ENCODE measurements around the gene FAM131B. TPM values are rescaled to one million over a fixed set of nuclear protein-coding genes. Genes with fewer than 3 reads are reported as not detected.

FAM131B gene
- total and polyA plus RNA-seq, 9 of the 15 experiments (the other 6 are each of a cell fraction or from before 2014, with no cell fraction given), result 0.03 to 0.04 TPM; not detected in 7

GRCh38 chr7:143380646-143381426 is 18.3 kb upstream of the FAM131B start, which contains the start of gene ZYX (continued):
- TF ChIP-seq, protein P1, sequence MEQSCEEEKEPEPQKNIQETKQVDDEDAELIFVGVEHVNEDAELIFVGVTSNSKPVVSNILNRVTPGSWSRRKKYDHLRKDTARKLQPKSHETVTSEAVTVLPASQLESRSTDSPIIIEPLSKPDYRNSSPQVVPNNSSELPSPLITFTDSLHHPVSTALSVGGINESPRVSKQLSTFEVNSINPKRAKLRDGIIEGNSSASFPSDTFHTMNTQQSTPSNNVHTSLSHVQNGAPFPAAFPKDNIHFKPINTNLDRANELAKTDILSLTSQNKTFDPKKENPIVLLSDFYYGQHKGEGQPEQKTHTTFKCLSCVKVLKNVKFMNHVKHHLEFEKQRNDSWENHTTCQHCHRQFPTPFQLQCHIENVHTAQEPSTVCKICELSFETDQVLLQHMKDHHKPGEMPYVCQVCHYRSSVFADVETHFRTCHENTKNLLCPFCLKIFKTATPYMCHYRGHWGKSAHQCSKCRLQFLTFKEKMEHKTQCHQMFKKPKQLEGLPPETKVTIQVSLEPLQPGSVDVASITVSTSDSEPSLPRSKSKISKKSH (CRISPR knock-in tag; IDR thresholded peaks at IDR 0.05), result no peak
- TF ChIP-seq, protein P2, sequence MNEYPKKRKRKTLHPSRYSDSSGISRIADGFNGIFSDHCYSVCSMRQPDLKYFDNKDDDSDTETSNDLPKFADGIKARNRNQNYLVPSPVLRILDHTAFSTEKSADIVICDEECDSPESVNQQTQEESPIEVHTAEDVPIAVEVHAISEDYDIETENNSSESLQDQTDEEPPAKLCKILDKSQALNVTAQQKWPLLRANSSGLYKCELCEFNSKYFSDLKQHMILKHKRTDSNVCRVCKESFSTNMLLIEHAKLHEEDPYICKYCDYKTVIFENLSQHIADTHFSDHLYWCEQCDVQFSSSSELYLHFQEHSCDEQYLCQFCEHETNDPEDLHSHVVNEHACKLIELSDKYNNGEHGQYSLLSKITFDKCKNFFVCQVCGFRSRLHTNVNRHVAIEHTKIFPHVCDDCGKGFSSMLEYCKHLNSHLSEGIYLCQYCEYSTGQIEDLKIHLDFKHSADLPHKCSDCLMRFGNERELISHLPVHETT (CRISPR knock-in tag; conservative IDR thresholded peaks at IDR 0.05 in 1 of 2, IDR thresholded peaks at IDR 0.05 in 1 of 2), result peak in 1 of 2 experiments; percentile 52; a peak in 1 of 4 replicates
- 0 out of 2 replicates have a peak, but pooled peaks have one; percentile 2 for TF ChIP-seq ZSCAN29 (IDR thresholded peaks at IDR 0.05)
- TF ChIP-seq SMARCB1 (IDR thresholded peaks at IDR 0.05; ENCODE audit: insufficient read length, low read depth), result no peak
- no peak for TF ChIP-seq MEIS2 (IDR thresholded peaks at IDR 0.05; ENCODE audit: partially characterized antibody)
- TF ChIP-seq POLR2A (conservative IDR thresholded peaks at IDR 0.05), result peak; percentile 90
- peak; percentile 79; the same call in 1 of the 2 replicates for TF ChIP-seq SRSF1 (IDR thresholded peaks at IDR 0.05; ENCODE audit: low read depth, low read length)
- TF ChIP-seq TBL1XR1 (IDR thresholded peaks at IDR 0.05; ENCODE audit: low read length in 2 of 2), result no peak; a peak in 1 of 4 replicates
- peak; percentile 63 to 67; a peak in 3 of 4 replicates for TF ChIP-seq NRF1 (conservative IDR thresholded peaks at IDR 0.05 in 1 of 2, IDR thresholded peaks at IDR 0.05 in 1 of 2)
- TF ChIP-seq ARID1B (IDR thresholded peaks at IDR 0.05), result peak; percentile 58
- TF ChIP-seq, protein P3, sequence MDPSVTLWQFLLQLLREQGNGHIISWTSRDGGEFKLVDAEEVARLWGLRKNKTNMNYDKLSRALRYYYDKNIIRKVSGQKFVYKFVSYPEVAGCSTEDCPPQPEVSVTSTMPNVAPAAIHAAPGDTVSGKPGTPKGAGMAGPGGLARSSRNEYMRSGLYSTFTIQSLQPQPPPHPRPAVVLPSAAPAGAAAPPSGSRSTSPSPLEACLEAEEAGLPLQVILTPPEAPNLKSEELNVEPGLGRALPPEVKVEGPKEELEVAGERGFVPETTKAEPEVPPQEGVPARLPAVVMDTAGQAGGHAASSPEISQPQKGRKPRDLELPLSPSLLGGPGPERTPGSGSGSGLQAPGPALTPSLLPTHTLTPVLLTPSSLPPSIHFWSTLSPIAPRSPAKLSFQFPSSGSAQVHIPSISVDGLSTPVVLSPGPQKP (CRISPR knock-in tag; IDR thresholded peaks at IDR 0.05), result no peak
- no peak for TF ChIP-seq EZH2 (IDR thresholded peaks at IDR 0.05; ENCODE audit: borderline replicate concordance, low read depth, low read length)
- TF ChIP-seq BMI1 (IDR thresholded peaks at IDR 0.05; ENCODE audit: low read length), result no peak
- no peak for TF ChIP-seq MCM5 (IDR thresholded peaks at IDR 0.05; ENCODE audit: low read depth)
- no peak for TF ChIP-seq ZNF239 (CRISPR knock-in tag; IDR thresholded peaks at IDR 0.05)
- TF ChIP-seq, protein P4, sequence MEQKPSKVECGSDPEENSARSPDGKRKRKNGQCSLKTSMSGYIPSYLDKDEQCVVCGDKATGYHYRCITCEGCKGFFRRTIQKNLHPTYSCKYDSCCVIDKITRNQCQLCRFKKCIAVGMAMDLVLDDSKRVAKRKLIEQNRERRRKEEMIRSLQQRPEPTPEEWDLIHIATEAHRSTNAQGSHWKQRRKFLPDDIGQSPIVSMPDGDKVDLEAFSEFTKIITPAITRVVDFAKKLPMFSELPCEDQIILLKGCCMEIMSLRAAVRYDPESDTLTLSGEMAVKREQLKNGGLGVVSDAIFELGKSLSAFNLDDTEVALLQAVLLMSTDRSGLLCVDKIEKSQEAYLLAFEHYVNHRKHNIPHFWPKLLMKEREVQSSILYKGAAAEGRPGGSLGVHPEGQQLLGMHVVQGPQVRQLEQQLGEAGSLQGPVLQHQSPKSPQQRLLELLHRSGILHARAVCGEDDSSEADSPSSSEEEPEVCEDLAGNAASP (IDR thresholded peaks at IDR 0.05), result no peak
- 0 out of 2 replicates have a peak, but pooled peaks have one; percentile 3 for TF ChIP-seq BHLHE40 (IDR thresholded peaks at IDR 0.05; ENCODE audit: low read length)
- peak; percentile 96 for TF ChIP-seq ZFX (CRISPR knock-in tag; IDR thresholded peaks at IDR 0.05)
- TF ChIP-seq FOXA3 (CRISPR knock-in tag; conservative IDR thresholded peaks at IDR 0.05 in 1 of 2, IDR thresholded peaks at IDR 0.05 in 1 of 2), result no peak
- peak; percentile 86 for TF ChIP-seq U2AF1 (optimal IDR thresholded peaks at IDR 0.05; ENCODE audit: low read depth, low read length)
